HCT116 (cell line): ENCODE results near the gene IYD. TPM values are rescaled to one million over a fixed set of nuclear protein-coding genes. Genes with fewer than 3 reads are reported as not detected.

Source experiments
- ATAC-seq: fragments of 200-7000 bp; cut with Tn5 transposase; 2 replicates; pipeline ENCODE4 v1.9.1; 2020; ENCODE audit warnings: mild to moderate bottlenecking, moderate library complexity
- BruUV-seq: library from RNA; stranded (reverse); fragments of 400-500 nt; replicated peaks from 2 replicates; lab custom pipeline; 2021; lab: Mats Ljungman, UMichigan
- CTCF ChIA-PET: fragments of 300-600 bp; sonication (Branson Sonifier 250); formaldehyde crosslinking; loops from one replicate; lab custom pipeline; 2021; ENCODE audit warnings: antibody characterized with exemption; lab: Charles Lee
- POLR2A ChIA-PET: fragments of 300-600, 350-600 bp; sonication (Branson Sonifier 250); formaldehyde crosslinking; loops from one replicate; lab custom pipeline; 2021; ENCODE audit warnings: antibody characterized with exemption; lab: Charles Lee
- RAD21 ChIA-PET, 2 experiments: fragments of 300-600 bp; sonication (Branson Sonifier 250); formaldehyde crosslinking; loops; one replicate each; lab custom pipeline; 2023; ENCODE audit warnings: low total read pairs in 2 of 2; ENCODE audit not compliant: uncharacterized antibody in 2 of 2, unreplicated experiment in 2 of 2, low non-redundant PET in 1 of 2; lab: Charles Lee
- DNase-seq: peaks from one replicate; pipeline ENCODE4 v3.0.0-alpha.2; 2010; ENCODE audit warnings: low read depth, low spot score
- H2AFZ ChIP-seq: fragments of 200-600 bp; shearing (Covaris generic), sonication (generic); 2 replicates; pipeline ENCODE4 v1.6.1; 2017; ENCODE audit warnings: low read depth, mixed run types, mixed read lengths, antibody characterized with exemption, low read length; ENCODE audit not compliant: poor library complexity, severe bottlenecking
- H3K27ac ChIP-seq: 2 replicates; pipeline ENCODE4 v1.5.1; 2012; ENCODE audit warnings: low read depth, low read length
- H3K27me3 ChIP-seq: fragments of 200-600 bp; sonication (generic); 2 replicates; pipeline ENCODE4 v1.6.1; 2016; ENCODE audit warnings: mixed run types, low read length, mixed read lengths; ENCODE audit not compliant: insufficient read depth
- H3K36me3 ChIP-seq, 2 experiments: fragments of 200-500 bp in 1 of 2; fragments of 200-600 bp in 1 of 2; sonication (Bioruptor generic) in 1 of 2; sonication (generic) in 1 of 2; 2 replicates each; pipeline versions ENCODE4 v1.5.1 to v1.6.1; 2014 to 2016; ENCODE audit warnings: low read length in 2 of 2, inconsistent platforms in 1 of 2, mixed read lengths in 1 of 2, mixed run types in 1 of 2; ENCODE audit not compliant: insufficient read depth in 2 of 2, control insufficient read depth in 1 of 2
- H3K4me1 ChIP-seq, 2 experiments: fragments of 200-600 bp in 1 of 2; sonication (generic) in 1 of 2; 2 replicates each; pipeline versions ENCODE4 v1.5.1 to v1.6.1; 2012 to 2017; ENCODE audit warnings: low read length in 2 of 2, inconsistent platforms in 1 of 2, mild to moderate bottlenecking in 1 of 2, mixed read lengths in 1 of 2, mixed run types in 1 of 2, moderate library complexity in 1 of 2; ENCODE audit not compliant: insufficient read depth in 2 of 2, control insufficient read depth in 1 of 2
- H3K4me2 ChIP-seq: fragments of 200-600 bp; sonication (generic); 2 replicates; pipeline ENCODE4 v1.6.1; 2017; ENCODE audit warnings: mixed run types, low read length, mixed read lengths
- H3K4me3 ChIP-seq, 2 experiments: fragments of 200-600 bp in 1 of 2; sonication (generic) in 1 of 2; replicated peaks in 1 of 2; 2 replicates each; pipeline ENCODE4 v1.5.1; 2011 to 2016; ENCODE audit warnings: low read length in 2 of 2, control low read depth in 1 of 2, low read depth in 1 of 2, mild to moderate bottlenecking in 1 of 2, mixed read lengths in 1 of 2, mixed run types in 1 of 2
- H3K79me2 ChIP-seq: fragments of 200-600 bp; sonication (generic); 2 replicates; pipeline ENCODE4 v1.6.1; 2017; ENCODE audit warnings: mild to moderate bottlenecking, mixed run types, low read length, moderate library complexity, mixed read lengths; ENCODE audit not compliant: insufficient read depth
- H3K9ac ChIP-seq: fragments of 200-600 bp; sonication (generic); 2 replicates; pipeline ENCODE4 v1.6.1; 2016; ENCODE audit warnings: low read length, mixed read lengths
- H3K9me2 ChIP-seq: fragments of 200-600 bp; sonication (generic), shearing (Covaris generic); 2 replicates; pipeline ENCODE4 v1.6.1; 2017; ENCODE audit warnings: mixed run types, mild to moderate bottlenecking, moderate library complexity; ENCODE audit not compliant: insufficient read depth
- H3K9me3 ChIP-seq, 2 experiments: fragments of 200-500 bp in 1 of 2; fragments of 200-600 bp in 1 of 2; sonication (Bioruptor generic) in 1 of 2; sonication (generic) in 1 of 2; 2 replicates each; pipeline ENCODE4 v1.6.1; 2014 to 2017; ENCODE audit warnings: low read length in 2 of 2, mixed read lengths in 2 of 2, inconsistent platforms in 1 of 2, low read depth in 1 of 2, mild to moderate bottlenecking in 1 of 2, mixed run types in 1 of 2, moderate library complexity in 1 of 2; ENCODE audit not compliant: control insufficient read depth in 1 of 2, insufficient read depth in 1 of 2
- H4K20me1 ChIP-seq: fragments of 200-600 bp; sonication (generic), shearing (Covaris generic); 2 replicates; pipeline ENCODE4 v1.6.1; 2017; ENCODE audit warnings: mixed run types, mild to moderate bottlenecking, moderate library complexity; ENCODE audit not compliant: insufficient read depth
- ATF3 ChIP-seq: IDR thresholded peaks from 2 replicates; pipeline ENCODE4 v1.6.1; 2012
- CBX3 ChIP-seq: IDR thresholded peaks from 2 replicates; pipeline ENCODE4 v1.6.1; 2012; ENCODE audit warnings: low read depth
- CTCF ChIP-seq, 3 experiments: fragments of 200-600 bp in 1 of 3; sonication (generic) in 1 of 3; IDR thresholded peaks in 2 of 3; conservative IDR thresholded peaks in 1 of 3; 2 replicates each; pipeline ENCODE4 v1.5.1; 2012 to 2017; ENCODE audit warnings: low read depth in 2 of 3, low read length in 2 of 3, antibody characterized with exemption in 1 of 3, borderline replicate concordance in 1 of 3, control low read depth in 1 of 3, mild to moderate bottlenecking in 1 of 3, mixed read lengths in 1 of 3, mixed run types in 1 of 3, moderate library complexity in 1 of 3; ENCODE audit not compliant: insufficient read depth in 1 of 3
- RAD21 ChIP-seq: IDR thresholded peaks from 2 replicates; pipeline ENCODE4 v1.6.1; 2012; ENCODE audit warnings: low read depth, mild to moderate bottlenecking
- SIN3A ChIP-seq: IDR thresholded peaks from 2 replicates; pipeline ENCODE4 v1.6.1; 2012; ENCODE audit warnings: low read depth
- TCF7L2 ChIP-seq: IDR thresholded peaks from 2 replicates; pipeline ENCODE4 v1.7.0; 2011; ENCODE audit warnings: borderline replicate concordance, inconsistent platforms; ENCODE audit not compliant: insufficient read depth, insufficient read length; ENCODE audit errors: extremely low read depth
- YY1 ChIP-seq: IDR thresholded peaks from 2 replicates; pipeline ENCODE4 v1.6.1; 2011; ENCODE audit warnings: low read length, low read depth, moderate library complexity, mild to moderate bottlenecking; ENCODE audit not compliant: insufficient replicate concordance; ENCODE audit errors: extremely low read depth
- intact Hi-C: fragments of 100-400 bp; cut with micrococcal nuclease; formaldehyde crosslinking; loops from 2 replicates; pipeline ENCODE4 v1.10.0; 2022
- total RNA-seq: library from RNA; stranded (reverse); gene quantifications from one replicate; pipeline ENCODE4 v1.2.1, GENCODE V29; 2021; ENCODE audit not compliant: unreplicated experiment

IYD gene
- total RNA-seq, 1 experiment from 2014 or later, result not detected

GRCh38 chr6:150418827-150419594, 50.2 kb downstream of the IYD start (continued):
- peak; percentile 69 to 74 (median 73) for TF ChIP-seq CTCF (IDR thresholded peaks at IDR 0.05 in 2 of 3, conservative IDR thresholded peaks at IDR 0.05 in 1 of 3; ENCODE audit: borderline replicate concordance in 1 of 3, insufficient read depth in 1 of 3, low read depth in 2 of 3, low read length in 2 of 3)

- Histone ChIP-seq H3K9me2 (no peaks in the 10 kb centered on the region), H3K4me3 (no peak overlapping the region), H3K9me3 (peaks cover 0 to 5% of the 10 kb centered on the region in 2 experiments; a peak in 1 of 4 replicates), H3K4me1 (peaks cover 13 to 20% of the 10 kb centered on the region in 2 experiments), H3K79me2 (no peaks in the 10 kb centered on the region), H3K9ac (no peak overlapping the region), H3K27me3 (no peaks in the 10 kb centered on the region), H2AFZ (no peak overlapping the region), H3K36me3 (no peaks in the 10 kb centered on the region), H3K27ac (no peak overlapping the region), H3K4me2 (no peak overlapping the region), H4K20me1 (no peaks in the 10 kb centered on the region)
- ChIA-PET RAD21 (no interaction called here), POLR2A (no interaction called here), CTCF (interaction anchor here (1.0 to 1.5 kb wide), 3 partner anchors 180 to 395 kb away, joined by 3 to 4 read pairs (median 4); no protein-coding TSS in a partner anchor)
- TF ChIP-seq ATF3 (no peak), RAD21 (no peak), TCF7L2 (no peak), SIN3A (no peak), YY1 (no peak), CBX3 (no peak)
- no peak for DNase-seq
- intact Hi-C loops, result no loop called here
- no TSS peak for BruUV-seq
- ATAC-seq, result no peak
Measured at GRCh38 chr6:150420428-150420827, 51.6 kb downstream of the IYD start.
